GM12892 (cell line): ENCODE data around the gene PDGFRB.

Experiments used
- POLR2A ChIP-seq: IDR thresholded peaks from 2 replicates; pipeline ENCODE4 v1.6.1; 2011; ENCODE audit warnings: low read depth, low read length, control low read depth
- POLR2AphosphoS5 ChIP-seq: IDR thresholded peaks from 2 replicates; pipeline ENCODE4 v1.6.1; 2011; ENCODE audit warnings: low read depth, low read length, control low read depth

GRCh38 chr5:150196514-150196913 lies 40.9 kb upstream of the PDGFRB start:
- TF ChIP-seq POLR2AphosphoS5 (no peak), POLR2A (no peak)
